UCSD-AML1 (cell line): ENCODE results near the gene THADA.
A peak's percentile ranks its signal among the peaks of the same experiment; 100 is the strongest.
"Not testable (repeated sequence)": the region's sequence is repeated elsewhere in the genome, so short reads cannot be mapped to it uniquely, and the experiment has no call there.

Source experiments
- DNase-seq: peaks from one replicate; lab custom pipeline; 2025; ENCODE audit not compliant: unreplicated experiment; lab: John Stamatoyannopoulos, UW

THADA gene

GRCh38 chr2:43595603-43596412 lies at the start of gene THADA:
Gene THADA, minus strand, starts transcription at chr2:43596038. Its CDS starts 3,646 bp downstream, at chr2:43592392.
- peak; percentile 97 for DNase-seq

GRCh38 chr2:43643680-43644079 lies 47.8 kb upstream of the THADA start:
- no peak for DNase-seq

- no peak for DNase-seq
Observed at GRCh38 chr2:43642363-43642762, 46.5 kb upstream of the THADA start.

DNA sequence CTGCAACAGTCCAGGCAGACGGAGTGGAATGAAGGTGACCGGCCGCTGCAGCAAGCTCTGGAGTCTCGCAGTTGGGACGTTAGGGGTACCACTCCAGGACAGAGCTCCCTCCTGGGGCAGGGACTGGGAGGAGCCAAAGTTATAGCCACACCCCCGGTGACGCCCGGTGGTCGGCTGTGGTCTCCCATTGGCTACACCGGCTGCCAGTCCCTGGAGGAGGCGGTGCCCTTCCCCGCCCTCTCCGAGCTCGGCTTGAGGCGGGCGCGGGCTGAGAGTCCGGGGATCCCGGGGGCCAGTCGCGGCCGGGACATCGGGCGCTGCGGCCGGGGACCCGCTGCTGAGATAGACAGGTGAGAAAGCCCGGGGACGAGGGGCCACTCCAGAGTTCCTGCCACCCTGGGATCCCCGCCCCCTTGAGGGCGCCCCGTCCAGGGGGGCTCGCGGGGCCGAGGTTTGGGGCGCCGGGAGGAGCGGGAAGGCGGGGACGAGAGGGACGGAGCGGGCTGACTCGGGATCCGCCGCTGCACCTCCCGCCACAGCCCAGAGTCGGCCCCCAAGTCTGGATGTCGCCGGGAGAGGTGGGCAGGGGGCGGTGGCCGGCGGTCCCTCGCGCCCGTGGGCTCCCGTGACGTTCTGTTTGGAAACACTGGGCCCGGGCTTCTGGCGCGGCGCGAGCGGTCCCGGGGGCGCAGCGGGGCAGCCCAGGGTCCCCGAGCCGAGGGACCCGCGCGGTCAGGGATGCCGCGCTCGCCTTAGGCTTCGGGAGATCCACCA lies 41.4 kb upstream of the THADA start, which contains the start of gene PLEKHH2:
Gene PLEKHH2, plus strand, starts transcription at position 231 of the 774 bp plus-strand sequence. CDS start 7,414 bp downstream, outside the sequence.
- DNase-seq = no peak

DNA sequence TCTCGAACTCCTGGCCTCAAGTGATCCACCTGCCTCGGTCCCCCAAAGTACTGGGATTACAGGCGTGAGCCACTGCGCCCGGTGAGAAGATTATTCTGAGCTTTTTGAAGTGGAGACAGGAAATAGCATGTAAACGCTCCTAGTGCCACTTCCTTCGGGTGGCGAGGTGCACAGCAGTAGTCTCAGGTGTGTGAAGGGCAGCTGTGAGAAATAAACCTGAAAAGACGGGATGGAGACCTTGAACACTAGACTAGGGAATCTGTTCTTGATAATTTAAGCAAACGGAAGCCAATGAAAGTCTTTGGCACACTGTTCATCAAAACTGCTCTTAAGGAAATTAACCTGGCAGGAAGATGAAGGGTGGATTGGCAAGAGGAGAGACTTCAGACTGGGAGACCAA lies 40.8 kb upstream of the THADA start:
- DNase-seq = no peak

- not testable (repeated sequence) for DNase-seq
Observed at GRCh38 chr2:43636153-43636552, 40.3 kb upstream of the THADA start.

- DNase-seq = no peak
Observed at GRCh38 chr2:43634604-43635306, 38.9 kb upstream of the THADA start.

DNA sequence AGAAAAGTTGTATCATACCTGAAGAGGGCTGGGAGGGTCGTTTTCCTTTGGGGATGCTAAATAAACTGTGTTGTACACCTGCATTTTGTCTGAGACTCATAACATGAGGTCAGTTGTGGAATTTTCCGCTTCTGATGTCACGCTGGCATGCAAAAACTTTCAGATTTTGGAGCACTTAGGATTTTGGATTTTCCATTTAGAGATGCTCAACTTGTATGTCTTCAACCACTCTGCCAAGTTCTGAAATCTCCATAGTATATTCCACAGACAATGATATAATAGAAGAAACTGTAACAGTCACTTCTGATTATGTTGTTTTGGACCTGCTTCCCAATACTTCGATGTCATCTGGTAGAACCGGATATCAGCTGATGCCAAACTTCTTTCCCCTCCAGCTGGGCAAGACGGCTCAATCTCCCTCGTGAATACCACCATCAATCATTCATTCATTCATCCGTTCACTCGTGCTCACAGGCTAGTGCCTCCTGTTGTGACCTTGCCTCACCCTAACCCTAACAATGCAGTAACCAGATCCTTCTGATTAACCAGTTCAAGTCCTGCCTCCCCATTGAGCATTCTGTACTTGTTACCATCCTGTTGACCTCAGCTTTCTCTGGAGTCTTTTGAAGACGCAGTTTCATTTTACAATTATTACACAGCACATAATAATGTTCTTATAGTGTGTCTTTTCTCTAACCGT lies 35.9 kb upstream of the THADA start:
- DNase-seq = no peak

DNA sequence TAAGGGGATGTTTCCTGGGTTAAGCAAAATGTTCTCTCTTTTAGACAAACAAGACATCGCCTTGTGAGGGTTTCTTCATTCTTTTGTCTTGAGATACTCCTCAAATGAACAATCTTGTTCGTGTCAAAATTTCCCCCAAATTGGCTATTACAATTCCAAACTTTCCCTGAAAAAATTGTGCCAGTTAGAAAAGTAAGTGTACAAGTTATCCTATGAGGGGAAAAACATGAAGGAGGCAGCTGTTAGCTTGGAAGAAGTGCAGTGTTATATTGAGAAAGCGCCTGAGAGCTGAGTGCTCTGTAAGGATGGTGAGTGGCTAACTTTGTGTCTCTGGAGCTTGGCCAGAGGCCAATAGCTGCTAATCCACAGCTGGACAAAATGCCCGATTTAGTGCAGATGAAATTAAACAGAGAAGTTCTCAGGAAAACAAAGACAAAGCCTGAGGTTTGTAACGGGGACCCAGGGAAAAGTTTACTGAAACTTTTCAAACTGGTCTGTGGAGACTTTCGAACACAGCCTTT lies 27.2 kb upstream of the THADA start:
- DNase-seq = no peak

DNA sequence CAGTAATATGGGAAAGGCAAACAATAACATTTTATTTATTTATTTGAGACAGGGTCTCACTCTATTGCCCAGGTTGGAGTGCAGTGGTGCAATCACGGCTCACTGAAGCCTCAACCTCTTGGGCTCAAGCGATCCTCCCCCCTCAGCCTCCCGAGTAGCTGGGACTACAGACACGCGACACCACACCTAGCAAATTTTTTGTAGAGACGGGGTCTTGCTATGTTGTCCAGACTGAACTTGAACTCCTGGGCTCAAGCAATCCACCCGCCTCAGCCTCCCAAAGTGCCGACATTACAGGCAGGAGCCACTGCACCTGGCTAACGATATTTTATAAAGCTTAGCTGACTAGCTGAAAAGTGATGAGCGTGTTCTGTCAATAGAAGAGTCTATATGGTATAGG lies 23.7 kb upstream of the THADA start:
- DNase-seq = no peak

DNA sequence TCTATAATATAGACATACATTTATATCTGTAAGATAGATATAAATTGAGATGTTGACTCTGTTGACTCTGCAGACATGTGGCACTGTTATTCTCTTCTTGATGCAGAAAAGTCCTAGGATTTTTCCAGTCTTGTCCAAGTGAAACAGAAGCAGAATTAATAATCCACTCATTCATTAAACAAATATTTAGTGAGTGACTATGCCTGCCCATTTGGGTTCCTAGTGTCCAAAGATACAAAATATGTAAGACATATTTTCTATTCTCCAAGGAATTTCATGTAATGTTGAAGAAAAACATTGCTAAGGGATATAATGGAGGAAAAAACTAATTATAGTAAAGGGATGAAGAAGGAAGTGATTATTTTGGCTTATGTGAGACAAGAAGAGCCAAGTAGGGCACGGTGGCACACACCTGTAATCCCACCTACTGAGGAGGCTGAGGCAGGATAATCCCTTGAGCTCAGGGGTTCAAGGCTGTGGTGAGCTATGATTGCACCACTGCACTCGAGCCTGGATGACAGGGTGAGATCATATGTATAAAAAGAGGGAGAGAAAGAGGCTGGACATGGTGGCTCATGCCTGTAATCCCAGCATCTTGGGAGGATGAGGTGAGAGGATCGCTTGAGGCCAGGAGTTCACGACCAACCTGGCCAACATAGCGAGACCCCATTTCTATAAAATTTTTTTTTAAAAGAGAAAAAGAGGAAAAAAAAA lies 21.3 kb upstream of the THADA start:
- no peak for DNase-seq

- no peak for DNase-seq
Observed at GRCh38 chr2:43612944-43613343, 17.1 kb upstream of the THADA start.

GRCh38 chr2:43611987-43612894 lies 16.4 kb upstream of the THADA start:
- DNase-seq = peak; percentile 55

GRCh38 chr2:43610361-43610760 lies 14.5 kb upstream of the THADA start:
- DNase-seq = no peak

DNA sequence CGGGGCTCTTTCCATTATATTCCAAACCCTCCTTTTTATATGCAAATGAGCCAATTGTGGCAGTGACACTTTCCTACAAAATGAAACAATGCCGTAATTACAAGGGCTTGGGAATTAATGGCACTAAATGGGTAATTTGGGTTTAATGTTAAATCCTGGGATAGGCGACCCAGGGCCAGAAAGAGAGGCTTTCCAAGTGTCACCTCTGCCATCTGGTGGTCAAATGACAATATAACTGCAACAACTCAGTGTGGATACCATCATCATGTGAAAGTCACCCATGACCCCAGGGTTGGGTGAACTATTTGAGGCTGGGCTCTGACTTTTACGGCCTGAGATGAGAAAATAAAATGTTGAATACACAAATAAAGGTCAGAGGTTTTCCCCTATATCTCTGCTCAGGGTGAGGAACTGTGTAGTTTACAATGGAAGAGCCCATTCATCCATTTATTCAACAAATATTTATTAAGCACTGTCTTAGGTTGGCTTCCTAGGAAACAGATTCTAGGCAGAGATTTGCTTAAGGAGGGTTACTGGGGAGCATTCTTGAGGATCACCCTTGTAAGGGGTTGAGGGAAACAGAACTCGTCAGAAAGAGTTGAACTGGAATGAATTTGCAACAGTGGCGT lies 13.6 kb upstream of the THADA start:
- no peak for DNase-seq

DNA sequence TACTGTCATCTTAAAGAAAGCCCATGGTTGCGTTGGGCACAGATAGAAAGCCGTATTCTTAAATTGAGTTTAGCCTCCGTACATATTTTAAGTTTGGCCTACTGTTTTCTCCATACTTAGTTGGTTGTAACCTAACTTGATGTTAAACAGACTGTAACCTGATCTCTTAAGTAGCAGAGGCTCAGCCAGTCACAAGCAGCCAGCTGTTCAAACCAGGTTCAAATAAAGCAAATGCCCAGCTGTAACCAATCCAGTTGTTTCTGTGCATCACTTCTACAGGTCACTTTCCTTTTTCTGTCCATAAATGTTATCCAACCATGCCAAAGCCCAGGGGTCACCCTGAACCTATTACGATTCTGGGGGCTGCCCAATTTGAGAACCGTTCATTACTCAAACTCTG lies 10.0 kb upstream of the THADA start:
- DNase-seq = no peak

DNA sequence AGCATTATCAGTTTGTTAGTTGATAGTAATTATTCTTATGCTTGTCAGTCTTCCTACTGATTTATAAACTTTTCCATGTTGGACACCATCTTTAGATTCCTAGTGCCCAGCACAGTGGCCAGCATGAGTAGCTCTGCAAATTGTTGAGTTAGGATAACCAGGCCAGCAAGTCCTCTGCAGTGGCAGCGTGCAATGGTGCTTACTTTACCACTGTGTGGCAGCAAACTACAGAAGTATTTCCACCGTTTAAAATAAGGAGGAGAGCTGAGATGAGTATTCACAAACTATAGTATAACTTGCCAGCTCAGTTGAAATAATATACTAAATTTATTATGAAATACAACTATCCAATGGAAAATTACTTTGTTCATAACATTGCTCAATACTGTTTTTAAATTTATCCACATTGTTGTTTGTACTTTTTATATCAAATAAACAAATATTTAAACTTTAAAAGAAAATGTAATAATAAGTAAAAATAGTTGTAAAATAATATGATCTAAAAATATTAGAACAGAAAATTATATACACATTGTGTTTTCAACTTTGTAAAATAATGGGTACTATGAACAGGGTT lies 9.3 kb upstream of the THADA start:
- DNase-seq = peak; percentile 26

- no peak for DNase-seq
Observed at GRCh38 chr2:43604674-43605073, 8.8 kb upstream of the THADA start.
